ENCODE measurements around the gene CRBN. TPM values are rescaled to one million over a fixed set of nuclear protein-coding genes. Genes with fewer than 3 reads are reported as not detected.

CRBN gene
- total RNA-seq, 2 experiments from 2014 or later = 33.7 to 35.0 TPM

DNA sequence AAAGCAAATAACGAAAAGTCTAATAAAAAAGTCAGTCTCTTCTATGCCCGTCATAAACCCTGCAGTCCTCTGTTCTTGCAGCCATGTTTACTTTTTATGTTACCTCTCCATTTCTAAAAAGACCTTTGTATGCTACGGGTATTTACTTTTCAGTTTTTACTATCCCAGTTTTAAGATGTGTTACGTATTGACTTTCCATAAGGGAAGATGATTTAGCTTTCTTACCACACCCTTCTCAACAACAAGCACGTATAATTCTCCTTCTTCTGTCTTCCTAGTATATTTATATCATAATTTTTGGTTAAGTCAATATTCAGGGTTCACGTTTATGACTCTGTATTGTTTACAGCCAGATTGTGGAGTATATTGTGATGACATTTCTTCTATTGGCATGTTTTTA is 42.0 kb downstream of the CRBN start:
- POLR2A ChIA-PET = no interaction called here
- H3K9me3 Mint-ChIP-seq = no peaks in the 10 kb centered on the region
- no peak overlapping the region for H3K4me3 Mint-ChIP-seq
- H3K27me3 Mint-ChIP-seq = no peaks in the 10 kb centered on the region
- no peak for ATAC-seq
- H3K36me3 Mint-ChIP-seq (ENCODE audit: low read depth) = peaks cover 66% of the 10 kb centered on the region
- no peak for DNase-seq
- no peak overlapping the region for H3K27ac Mint-ChIP-seq
- TF ChIP-seq, protein P1, sequence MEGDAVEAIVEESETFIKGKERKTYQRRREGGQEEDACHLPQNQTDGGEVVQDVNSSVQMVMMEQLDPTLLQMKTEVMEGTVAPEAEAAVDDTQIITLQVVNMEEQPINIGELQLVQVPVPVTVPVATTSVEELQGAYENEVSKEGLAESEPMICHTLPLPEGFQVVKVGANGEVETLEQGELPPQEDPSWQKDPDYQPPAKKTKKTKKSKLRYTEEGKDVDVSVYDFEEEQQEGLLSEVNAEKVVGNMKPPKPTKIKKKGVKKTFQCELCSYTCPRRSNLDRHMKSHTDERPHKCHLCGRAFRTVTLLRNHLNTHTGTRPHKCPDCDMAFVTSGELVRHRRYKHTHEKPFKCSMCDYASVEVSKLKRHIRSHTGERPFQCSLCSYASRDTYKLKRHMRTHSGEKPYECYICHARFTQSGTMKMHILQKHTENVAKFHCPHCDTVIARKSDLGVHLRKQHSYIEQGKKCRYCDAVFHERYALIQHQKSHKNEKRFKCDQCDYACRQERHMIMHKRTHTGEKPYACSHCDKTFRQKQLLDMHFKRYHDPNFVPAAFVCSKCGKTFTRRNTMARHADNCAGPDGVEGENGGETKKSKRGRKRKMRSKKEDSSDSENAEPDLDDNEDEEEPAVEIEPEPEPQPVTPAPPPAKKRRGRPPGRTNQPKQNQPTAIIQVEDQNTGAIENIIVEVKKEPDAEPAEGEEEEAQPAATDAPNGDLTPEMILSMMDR (IDR thresholded peaks at IDR 0.05) = no peak
- CTCF ChIA-PET = no interaction called here
- H3K4me1 Mint-ChIP-seq (ENCODE audit: low read depth) = peaks cover 44% of the 10 kb centered on the region
- intact Hi-C loops (cut with micrococcal nuclease) = no loop called here

DNA sequence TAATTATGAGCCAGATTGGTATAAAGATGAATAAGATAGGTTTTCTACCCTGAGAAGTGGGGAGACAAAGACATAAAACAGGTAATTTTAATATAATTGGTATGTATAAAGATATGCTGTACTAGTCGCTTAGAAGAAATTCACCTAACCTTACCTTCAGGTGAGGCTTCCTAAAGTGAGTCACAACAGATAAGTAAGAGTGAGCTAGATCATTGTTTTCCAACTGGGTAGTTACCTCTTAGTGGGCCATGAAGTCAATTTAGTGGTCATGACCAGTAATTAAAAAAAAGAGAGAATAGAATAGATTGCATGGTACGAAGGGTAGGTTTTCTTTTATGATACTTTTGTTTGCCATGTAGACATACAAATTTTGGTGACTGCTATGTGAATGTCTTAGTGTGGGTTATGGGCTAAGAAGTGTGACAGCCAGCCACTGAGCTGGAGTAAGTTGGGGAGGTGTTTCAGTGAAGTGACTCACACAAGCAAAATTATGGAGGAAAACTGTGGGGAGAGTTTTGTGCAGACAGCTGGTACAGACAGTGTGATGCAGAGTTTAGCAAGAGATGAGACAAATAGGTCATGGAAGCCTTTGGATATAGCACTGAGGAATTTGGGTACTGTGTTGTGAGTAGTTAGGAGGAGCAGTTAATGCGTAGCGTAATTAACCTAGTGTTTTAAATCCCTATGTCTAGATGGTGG is 44.6 kb downstream of the CRBN start:
- Mint-ChIP-seq H3K27me3 (no peaks in the 10 kb centered on the region), H3K4me1 (ENCODE audit: low read depth) (peaks cover 45% of the 10 kb centered on the region), H3K4me3 (no peak overlapping the region), H3K9me3 (no peaks in the 10 kb centered on the region), H3K27ac (peak overlapping the region; percentile 81), H3K36me3 (ENCODE audit: low read depth) (peaks cover 62% of the 10 kb centered on the region)
- ChIA-PET CTCF (interaction anchor here (0.6 to 2.2 kb wide), 3 partner anchors 9 to 36 kb away, joined by 3 to 14 read pairs (median 3); no protein-coding TSS in a partner anchor), POLR2A (interaction anchor here (1.2 kb wide), 2 partner anchors 10 to 44 kb away, joined by 3 to 5 read pairs; no protein-coding TSS in a partner anchor)
- TF ChIP-seq, protein P1 (IDR thresholded peaks at IDR 0.05) = no peak
- ATAC-seq (peak; percentile 69), DNase-seq (no peak)
- intact Hi-C loops (cut with micrococcal nuclease) = no loop called here

DNA sequence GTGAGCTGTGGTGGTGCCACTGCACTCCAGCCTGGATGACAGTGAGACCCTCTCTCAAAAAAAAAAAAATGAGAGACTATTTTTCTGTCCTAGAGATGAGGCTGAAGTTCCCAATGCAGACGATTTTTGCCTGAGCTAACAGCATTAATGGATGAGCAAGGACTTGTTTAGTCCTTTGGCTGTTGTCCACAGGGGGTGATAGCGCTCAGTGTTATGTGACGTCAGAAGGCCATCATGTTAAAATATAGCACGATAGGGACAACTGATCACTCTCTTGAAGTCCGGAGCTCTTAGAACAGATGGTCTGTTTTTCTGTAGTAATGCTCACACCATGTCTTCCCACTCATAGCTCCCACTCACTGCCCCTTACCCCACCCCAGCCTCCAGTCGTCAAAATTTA is 46.0 kb downstream of the CRBN start:
- ChIA-PET CTCF (interaction anchor here (0.9 to 2.2 kb wide), 4 partner anchors 14 to 38 kb away, joined by 3 to 14 read pairs (median 3); no protein-coding TSS in a partner anchor), POLR2A (interaction anchor here (1.2 to 1.5 kb wide), 3 partner anchors 8 to 24 kb away, joined by 3 to 8 read pairs (median 5); no protein-coding TSS in a partner anchor)
- Mint-ChIP-seq H3K4me3 (no peak overlapping the region), H3K36me3 (ENCODE audit: low read depth) (peaks cover 66% of the 10 kb centered on the region), H3K4me1 (ENCODE audit: low read depth) (peaks cover 52% of the 10 kb centered on the region), H3K27me3 (no peaks in the 10 kb centered on the region), H3K9me3 (no peaks in the 10 kb centered on the region), H3K27ac (peak overlapping the region; percentile 57)
- DNase-seq (no peak), ATAC-seq (no peak)
- TF ChIP-seq, protein P1 (IDR thresholded peaks at IDR 0.05) = no peak
- intact Hi-C loops (cut with micrococcal nuclease) = no loop called here

DNA sequence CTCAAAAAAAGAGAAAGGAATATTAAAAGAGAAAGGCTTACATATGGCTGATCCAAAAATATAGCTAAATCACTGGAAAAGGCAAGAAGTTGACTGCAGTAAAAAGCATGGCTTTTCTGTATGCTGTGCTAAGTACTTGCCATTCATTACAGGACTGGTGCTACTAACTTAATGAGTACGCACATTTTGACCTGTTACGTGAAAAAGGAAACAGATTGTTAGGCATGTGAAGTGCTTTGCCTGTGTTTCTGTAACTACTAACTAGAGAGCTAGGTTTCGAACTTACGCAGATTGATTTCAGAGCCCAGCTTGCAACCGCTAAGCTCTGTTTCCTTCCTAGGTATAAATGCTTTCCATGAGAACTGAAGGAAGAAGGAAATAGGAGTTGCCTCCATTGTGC is 49.9 kb downstream of the CRBN start:
- ATAC-seq = no peak
- H3K27me3 Mint-ChIP-seq = no peaks in the 10 kb centered on the region
- ChIA-PET POLR2A (interaction anchor here (1.2 to 2.2 kb wide), 3 partner anchors 16 to 48 kb away, joined by 3 to 6 read pairs (median 4); no protein-coding TSS in a partner anchor), CTCF (interaction anchor here (0.7 to 1.1 kb wide), 4 partner anchors 17 to 52 kb away, joined by 3 to 4 read pairs (median 4); no protein-coding TSS in a partner anchor)
- TF ChIP-seq, protein P1 (IDR thresholded peaks at IDR 0.05) = no peak
- peak overlapping the region; percentile 60 for H3K27ac Mint-ChIP-seq
- no peak for DNase-seq
- H3K36me3 Mint-ChIP-seq (ENCODE audit: low read depth) = peaks cover 58% of the 10 kb centered on the region
- H3K4me1 Mint-ChIP-seq (ENCODE audit: low read depth) = peaks cover 40% of the 10 kb centered on the region
- no peak overlapping the region for H3K4me3 Mint-ChIP-seq
- intact Hi-C loops (cut with micrococcal nuclease) = no loop called here
- H3K9me3 Mint-ChIP-seq = no peaks in the 10 kb centered on the region

DNA sequence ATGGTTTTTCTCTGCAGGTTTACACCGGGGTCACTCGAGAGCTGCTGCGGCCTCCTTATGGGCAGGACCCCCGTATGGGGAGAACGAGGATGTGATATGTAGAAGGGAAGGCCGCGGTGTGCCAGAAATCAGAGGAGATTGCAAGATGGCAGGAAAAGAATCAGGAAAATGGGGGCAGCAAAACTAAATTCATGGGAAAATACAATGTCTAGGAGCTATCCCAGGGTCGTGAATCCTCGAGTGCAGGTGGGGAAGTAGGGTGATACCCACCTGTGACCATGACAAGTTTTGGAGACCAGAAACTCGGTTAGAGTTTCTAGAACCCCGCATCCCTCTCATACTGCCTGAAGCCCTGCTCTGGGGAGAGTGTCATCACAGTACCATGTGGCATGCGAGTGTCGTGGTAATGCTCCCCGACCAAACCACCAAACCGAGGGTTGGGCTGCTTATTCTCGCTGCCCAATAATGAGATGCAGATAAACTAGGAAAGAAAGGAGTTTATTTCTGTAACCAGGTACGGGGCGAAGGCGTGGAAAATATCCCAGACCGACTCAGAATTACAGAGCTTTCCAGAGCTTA is 52.0 kb downstream of the CRBN start:
- Mint-ChIP-seq H3K9me3 (no peaks in the 10 kb centered on the region), H3K4me3 (peak overlapping the region; percentile 99), H3K27ac (peak overlapping the region; percentile 99), H3K36me3 (ENCODE audit: low read depth) (peaks cover 43% of the 10 kb centered on the region), H3K27me3 (no peaks in the 10 kb centered on the region), H3K4me1 (ENCODE audit: low read depth) (peaks cover 24% of the 10 kb centered on the region)
- CTCF ChIA-PET = no interaction called here
- TF ChIP-seq, protein P1 (IDR thresholded peaks at IDR 0.05) = no peak
- intact Hi-C loops (cut with micrococcal nuclease) = no loop called here
- ATAC-seq (peak; percentile 38), DNase-seq (peak; percentile 65)
- POLR2A ChIA-PET = interaction anchor here (0.8 to 1.8 kb wide), 5 partner anchors 9 to 52 kb away, joined by 3 to 7 read pairs (median 6); partner anchors contain the start of gene CRBN

All from activated CD8-positive, alpha-beta T cell treated with anti-CD3 and anti-CD28 coated beads for 36 hours (primary cell).